GM12878 (cell line): Measurements from ENCODE around the gene TIMP4. TPM values are rescaled to one million over a fixed set of nuclear protein-coding genes. Genes with fewer than 3 reads are reported as not detected.

Experiments used
- ATAC-seq: fragments of 200-7000 bp; cut with Tn5 transposase; 3 replicates; pipeline ENCODE4 v1.9.1; 2020; ENCODE audit warnings: mild to moderate bottlenecking, moderate library complexity
- BruUV-seq: library from RNA; stranded (reverse); fragments of 400-500 nt; replicated peaks from 2 replicates; lab custom pipeline; 2021; lab: Mats Ljungman, UMichigan
- CTCF ChIA-PET: fragments of 300-600 bp; sonication (Branson Sonifier 250); formaldehyde crosslinking; extraction: SDS; loops from one replicate; lab custom pipeline; 2021; ENCODE audit warnings: inconsistent platforms; lab: Yijun Ruan, JAX
- POLR2A ChIA-PET: fragments of 350-600 bp; formaldehyde crosslinking; extraction: SDS; loops from one replicate; lab custom pipeline; 2021; ENCODE audit warnings: inconsistent platforms; lab: Charles Lee
- RAD21 ChIA-PET: fragments of 300-600 bp; sonication (Branson Sonifier 250); formaldehyde crosslinking; loops from one replicate; lab custom pipeline; 2023; ENCODE audit warnings: antibody characterized with exemption; ENCODE audit not compliant: unreplicated experiment; lab: Charles Lee
- SMC1A ChIA-PET: fragments of 300-600 bp; sonication (Branson Sonifier 250); formaldehyde crosslinking; loops from one replicate; lab custom pipeline; 2023; ENCODE audit not compliant: unreplicated experiment, uncharacterized antibody; lab: Charles Lee
- DNase-seq: peaks from one replicate; pipeline ENCODE4 v3.0.0-alpha.2; 2011; ENCODE audit warnings: low read depth, low spot score
- FAIRE-seq: peaks from 3 replicates; lab custom pipeline; 2011; peaks lifted over from hg19 to GRCh38; lab: Jason Lieb, UNC
- H2AFZ ChIP-seq: 2 replicates; pipeline ENCODE4 v1.6.0; 2011; ENCODE audit warnings: low read depth, low read length, control low read depth; ENCODE audit not compliant: control insufficient read depth
- H3K27ac ChIP-seq: 2 replicates; pipeline ENCODE4 v1.5.1; 2011; ENCODE audit warnings: control low read depth; ENCODE audit not compliant: control insufficient read depth, insufficient read depth
- H3K27me3 ChIP-seq, 2 experiments: replicated peaks in 1 of 2; 2 replicates each; pipeline versions ENCODE4 v1.6.0 to v1.6.1; 2011; ENCODE audit warnings: low read length in 1 of 2; ENCODE audit not compliant: control insufficient read depth in 2 of 2, insufficient read depth in 2 of 2
- H3K36me3 ChIP-seq, 2 experiments: 2 replicates each; pipeline ENCODE4 v1.5.1; 2011; ENCODE audit warnings: low read length in 1 of 2; ENCODE audit not compliant: control insufficient read depth in 2 of 2, insufficient read depth in 2 of 2
- H3K4me1 ChIP-seq: 2 replicates; pipeline ENCODE4 v1.6.1; 2011; ENCODE audit warnings: mild to moderate bottlenecking, low read length, moderate library complexity, mixed read lengths; ENCODE audit not compliant: control insufficient read depth, insufficient read depth
- H3K4me2 ChIP-seq: 2 replicates; pipeline ENCODE4 v1.6.0; 2011; ENCODE audit warnings: control low read depth; ENCODE audit not compliant: control insufficient read depth, insufficient read depth
- H3K4me3 ChIP-seq: fragments of 200-600 bp; sonication (generic); 2 replicates; pipeline ENCODE4 v1.5.1; 2016
- H3K79me2 ChIP-seq: 2 replicates; pipeline ENCODE4 v1.6.0; 2011; ENCODE audit warnings: low read length; ENCODE audit not compliant: control insufficient read depth, insufficient read depth
- H3K9ac ChIP-seq: 2 replicates; pipeline ENCODE4 v1.8.0; 2011; ENCODE audit warnings: low read length, control low read depth, mixed read lengths; ENCODE audit not compliant: control insufficient read depth, insufficient read depth
- H3K9me3 ChIP-seq: replicated peaks from 3 replicates; pipeline ENCODE4 v1.5.1; 2011; ENCODE audit warnings: mild to moderate bottlenecking, low read length; ENCODE audit not compliant: control insufficient read depth, insufficient read depth
- H4K20me1 ChIP-seq: 2 replicates; pipeline ENCODE4 v1.6.0; 2011; ENCODE audit not compliant: control insufficient read depth, insufficient read depth
- CEBPB ChIP-seq, 2 experiments: fragments of 150-350 bp in 1 of 2; IDR thresholded peaks; 2 replicates each; pipeline ENCODE4 v1.6.1; 2012 to 2014; ENCODE audit warnings: low read depth in 2 of 2, low read length in 2 of 2, borderline replicate concordance in 1 of 2, inconsistent platforms in 1 of 2
- CREM ChIP-seq: IDR thresholded peaks from 2 replicates; pipeline ENCODE4 v1.6.1; 2014; ENCODE audit warnings: antibody characterized with exemption, low read depth
- EGR1 ChIP-seq, 2 experiments: IDR thresholded peaks; 1 replicate in 1 of 2; 2 replicates in 1 of 2; pipeline ENCODE4 v1.6.1; 2011 to 2012; ENCODE audit warnings: low read depth in 2 of 2, low read length in 2 of 2, borderline replicate concordance in 1 of 2, mild to moderate bottlenecking in 1 of 2, moderate library complexity in 1 of 2
- GATAD2B ChIP-seq: fragments of 450-650 bp; conservative IDR thresholded peaks from 2 replicates; pipeline ENCODE4 v1.6.1; 2017; ENCODE audit warnings: low read depth, mild to moderate bottlenecking, moderate library complexity
- NBN ChIP-seq: fragments of 450-650 bp; IDR thresholded peaks from 2 replicates; pipeline ENCODE4 v1.6.1; 2016
- SP1 ChIP-seq: IDR thresholded peaks from one replicate; pipeline ENCODE4 v1.6.1; 2011; ENCODE audit warnings: low read depth, low read length
- SUPT20H ChIP-seq: IDR thresholded peaks from 2 replicates; pipeline ENCODE4 v1.6.1; 2011; ENCODE audit warnings: low read depth, mild to moderate bottlenecking, low read length, moderate library complexity, borderline replicate concordance; ENCODE audit not compliant: control insufficient read depth
- TAF1 ChIP-seq: IDR thresholded peaks from 2 replicates; pipeline ENCODE4 v1.6.1; 2011; ENCODE audit warnings: mild to moderate bottlenecking, low read depth, low read length, borderline replicate concordance
- ZZZ3 ChIP-seq: IDR thresholded peaks from 2 replicates; pipeline ENCODE4 v1.6.1; 2011; ENCODE audit warnings: low read depth; ENCODE audit not compliant: control insufficient read depth, insufficient read length
- WGBS: methylation state at CpG from one replicate; pipeline ENCODE4 v1.1.6; 2016; ENCODE audit warnings: low lambda C conversion rate; ENCODE audit not compliant: insufficient replicate concordance, insufficient coverage; ENCODE audit errors: missing lambda C conversion rate; 5-methylcytosine and 5-hydroxymethylcytosine counted together
- in situ Hi-C: fragments of 300-500 bp; cut with MboI; formaldehyde crosslinking; loops from 9 replicates; pipeline ENCODE4 v1.14.3; 2018; ENCODE audit warnings: mixed read lengths
- intact Hi-C: fragments of 100-400 bp; cut with micrococcal nuclease; formaldehyde crosslinking; loops from one replicate; pipeline ENCODE4 v1.14.2; 2022; ENCODE audit not compliant: unreplicated experiment
- polyA plus RNA-seq, 11 experiments: library from polyadenylated mRNA; depleted of rRNA in 4 of 11; unstranded in 6 of 11; stranded (reverse) in 5 of 11; fragments of >200 nt; fragmentation: Nextera tagmentation in 4 of 11; fragmentation: Illumina TruSeq in 1 of 11; extraction: Ambion mirVana in 4 of 11; extraction: Trizol in 1 of 11; gene quantifications; 1 replicate in 1 of 11; 2 replicates in 10 of 11; pipeline versions ENCODE4 v1.2.1 to v1.2.3, GENCODE V29; 2011 to 2016; ENCODE audit warnings: inconsistent platforms in 2 of 11, missing spikeins in 2 of 11, low read depth in 1 of 11
- total RNA-seq, 4 experiments: library from RNA; depleted of rRNA in 3 of 4; stranded (reverse); fragments of >200 nt in 3 of 4; fragmentation: Illumina TruSeq in 1 of 4; extraction: Trizol in 1 of 4; gene quantifications; 2 replicates each; pipeline versions ENCODE4 v1.2.1 to v1.2.3, GENCODE V29; 2013 to 2021
- TF ChIP-seq, protein P1 (sequence below): IDR thresholded peaks from 2 replicates; pipeline ENCODE4 v1.6.1; 2012; ENCODE audit warnings: improper control_type of control experiment, low read depth, low read length; ENCODE audit not compliant: insufficient replicate concordance
- TF ChIP-seq, protein P2 (sequence below): fragments of 450-650 bp; IDR thresholded peaks from 2 replicates; pipeline ENCODE4 v1.6.1; 2016; ENCODE audit warnings: mild to moderate bottlenecking, moderate library complexity, borderline replicate concordance

Gene TIMP4
- total and polyA plus RNA-seq, 10 of the 15 experiments (the other 5 are each of a cell fraction or from before 2014, with no cell fraction given), result 0.07 TPM; not detected in 9

GRCh38 chr3:12154151-12154550, 4.6 kb downstream of the TIMP4 start:
- Histone ChIP-seq H3K36me3 (no peaks in the 10 kb centered on the region), H4K20me1 (no peaks in the 10 kb centered on the region), H3K27me3 (peaks cover 0 to 1% of the 10 kb centered on the region in 2 experiments; a peak in 3 of 4 replicates), H3K27ac (no peak overlapping the region), H3K4me3 (no peak overlapping the region), H3K4me2 (no peak overlapping the region), H3K79me2 (no peaks in the 10 kb centered on the region), H2AFZ (no peak overlapping the region), H3K4me1 (no peaks in the 10 kb centered on the region), H3K9ac (no peak overlapping the region), H3K9me3 (no peaks in the 10 kb centered on the region)
- no TSS peak for BruUV-seq
- ChIA-PET SMC1A (interaction anchor here (1.1 kb wide), 1 partner anchor 357 kb away, joined by 3 read pairs; no protein-coding TSS in a partner anchor), RAD21 (no interaction called here), POLR2A (interaction anchor here (0.6 kb wide), 1 partner anchor 60 kb away, joined by 3 read pairs; no protein-coding TSS in a partner anchor), CTCF (interaction anchor here (3.9 to 4.1 kb wide), 2 partner anchors 17 to 23 kb away, joined by 21 to 24 read pairs; no protein-coding TSS in a partner anchor)
- intact Hi-C loops (no loop called here), in situ Hi-C loops (no loop called here)
- DNase-seq, result no peak
- FAIRE-seq, result no peak
- WGBS, result 0% methylated on average over 1 of the region's 1 CpG
- ATAC-seq, result no peak
- no peak for TF ChIP-seq GATAD2B
- TF ChIP-seq, protein P1, sequence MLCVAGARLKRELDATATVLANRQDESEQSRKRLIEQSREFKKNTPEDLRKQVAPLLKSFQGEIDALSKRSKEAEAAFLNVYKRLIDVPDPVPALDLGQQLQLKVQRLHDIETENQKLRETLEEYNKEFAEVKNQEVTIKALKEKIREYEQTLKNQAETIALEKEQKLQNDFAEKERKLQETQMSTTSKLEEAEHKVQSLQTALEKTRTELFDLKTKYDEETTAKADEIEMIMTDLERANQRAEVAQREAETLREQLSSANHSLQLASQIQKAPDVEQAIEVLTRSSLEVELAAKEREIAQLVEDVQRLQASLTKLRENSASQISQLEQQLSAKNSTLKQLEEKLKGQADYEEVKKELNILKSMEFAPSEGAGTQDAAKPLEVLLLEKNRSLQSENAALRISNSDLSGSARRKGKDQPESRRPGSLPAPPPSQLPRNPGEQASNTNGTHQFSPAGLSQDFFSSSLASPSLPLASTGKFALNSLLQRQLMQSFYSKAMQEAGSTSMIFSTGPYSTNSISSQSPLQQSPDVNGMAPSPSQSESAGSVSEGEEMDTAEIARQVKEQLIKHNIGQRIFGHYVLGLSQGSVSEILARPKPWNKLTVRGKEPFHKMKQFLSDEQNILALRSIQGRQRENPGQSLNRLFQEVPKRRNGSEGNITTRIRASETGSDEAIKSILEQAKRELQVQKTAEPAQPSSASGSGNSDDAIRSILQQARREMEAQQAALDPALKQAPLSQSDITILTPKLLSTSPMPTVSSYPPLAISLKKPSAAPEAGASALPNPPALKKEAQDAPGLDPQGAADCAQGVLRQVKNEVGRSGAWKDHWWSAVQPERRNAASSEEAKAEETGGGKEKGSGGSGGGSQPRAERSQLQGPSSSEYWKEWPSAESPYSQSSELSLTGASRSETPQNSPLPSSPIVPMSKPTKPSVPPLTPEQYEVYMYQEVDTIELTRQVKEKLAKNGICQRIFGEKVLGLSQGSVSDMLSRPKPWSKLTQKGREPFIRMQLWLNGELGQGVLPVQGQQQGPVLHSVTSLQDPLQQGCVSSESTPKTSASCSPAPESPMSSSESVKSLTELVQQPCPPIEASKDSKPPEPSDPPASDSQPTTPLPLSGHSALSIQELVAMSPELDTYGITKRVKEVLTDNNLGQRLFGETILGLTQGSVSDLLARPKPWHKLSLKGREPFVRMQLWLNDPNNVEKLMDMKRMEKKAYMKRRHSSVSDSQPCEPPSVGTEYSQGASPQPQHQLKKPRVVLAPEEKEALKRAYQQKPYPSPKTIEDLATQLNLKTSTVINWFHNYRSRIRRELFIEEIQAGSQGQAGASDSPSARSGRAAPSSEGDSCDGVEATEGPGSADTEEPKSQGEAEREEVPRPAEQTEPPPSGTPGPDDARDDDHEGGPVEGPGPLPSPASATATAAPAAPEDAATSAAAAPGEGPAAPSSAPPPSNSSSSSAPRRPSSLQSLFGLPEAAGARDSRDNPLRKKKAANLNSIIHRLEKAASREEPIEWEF, result no peak
- no peak for TF ChIP-seq SUPT20H
- TF ChIP-seq, protein P2, sequence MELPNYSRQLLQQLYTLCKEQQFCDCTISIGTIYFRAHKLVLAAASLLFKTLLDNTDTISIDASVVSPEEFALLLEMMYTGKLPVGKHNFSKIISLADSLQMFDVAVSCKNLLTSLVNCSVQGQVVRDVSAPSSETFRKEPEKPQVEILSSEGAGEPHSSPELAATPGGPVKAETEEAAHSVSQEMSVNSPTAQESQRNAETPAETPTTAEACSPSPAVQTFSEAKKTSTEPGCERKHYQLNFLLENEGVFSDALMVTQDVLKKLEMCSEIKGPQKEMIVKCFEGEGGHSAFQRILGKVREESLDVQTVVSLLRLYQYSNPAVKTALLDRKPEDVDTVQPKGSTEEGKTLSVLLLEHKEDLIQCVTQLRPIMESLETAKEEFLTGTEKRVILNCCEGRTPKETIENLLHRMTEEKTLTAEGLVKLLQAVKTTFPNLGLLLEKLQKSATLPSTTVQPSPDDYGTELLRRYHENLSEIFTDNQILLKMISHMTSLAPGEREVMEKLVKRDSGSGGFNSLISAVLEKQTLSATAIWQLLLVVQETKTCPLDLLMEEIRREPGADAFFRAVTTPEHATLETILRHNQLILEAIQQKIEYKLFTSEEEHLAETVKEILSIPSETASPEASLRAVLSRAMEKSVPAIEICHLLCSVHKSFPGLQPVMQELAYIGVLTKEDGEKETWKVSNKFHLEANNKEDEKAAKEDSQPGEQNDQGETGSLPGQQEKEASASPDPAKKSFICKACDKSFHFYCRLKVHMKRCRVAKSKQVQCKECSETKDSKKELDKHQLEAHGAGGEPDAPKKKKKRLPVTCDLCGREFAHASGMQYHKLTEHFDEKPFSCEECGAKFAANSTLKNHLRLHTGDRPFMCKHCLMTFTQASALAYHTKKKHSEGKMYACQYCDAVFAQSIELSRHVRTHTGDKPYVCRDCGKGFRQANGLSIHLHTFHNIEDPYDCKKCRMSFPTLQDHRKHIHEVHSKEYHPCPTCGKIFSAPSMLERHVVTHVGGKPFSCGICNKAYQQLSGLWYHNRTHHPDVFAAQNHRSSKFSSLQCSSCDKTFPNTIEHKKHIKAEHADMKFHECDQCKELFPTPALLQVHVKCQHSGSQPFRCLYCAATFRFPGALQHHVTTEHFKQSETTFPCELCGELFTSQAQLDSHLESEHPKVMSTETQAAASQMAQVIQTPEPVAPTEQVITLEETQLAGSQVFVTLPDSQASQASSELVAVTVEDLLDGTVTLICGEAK, result no peak
- TF ChIP-seq NBN, result no peak
- TF ChIP-seq TAF1, result no peak
- TF ChIP-seq CREM, result no peak
- TF ChIP-seq CEBPB (IDR thresholded peaks at IDR 0.05; ENCODE audit: borderline replicate concordance in 1 of 2, low read depth in 2 of 2, low read length in 2 of 2), result no peak
- TF ChIP-seq ZZZ3, result no peak
- TF ChIP-seq SP1, result no peak
- no peak for TF ChIP-seq EGR1 (IDR thresholded peaks at IDR 0.05; ENCODE audit: borderline replicate concordance in 1 of 2, low read depth in 2 of 2, low read length in 2 of 2)
